Embryonic facial prominence (tissue), 1 donor: ENCODE data around the gene FAM118A.
A peak's percentile ranks its signal among the peaks of the same experiment; 100 is the strongest.
"Not testable (repeated sequence)": the region's sequence is repeated elsewhere in the genome, so short reads cannot be mapped to it uniquely, and the experiment has no call there.

ENCODE experiments used
- DNase-seq: peaks from one replicate; pipeline ENCODE4 v3.0.0-alpha.2; 2016; ENCODE audit errors: extremely low spot score

The FAM118A gene

DNA sequence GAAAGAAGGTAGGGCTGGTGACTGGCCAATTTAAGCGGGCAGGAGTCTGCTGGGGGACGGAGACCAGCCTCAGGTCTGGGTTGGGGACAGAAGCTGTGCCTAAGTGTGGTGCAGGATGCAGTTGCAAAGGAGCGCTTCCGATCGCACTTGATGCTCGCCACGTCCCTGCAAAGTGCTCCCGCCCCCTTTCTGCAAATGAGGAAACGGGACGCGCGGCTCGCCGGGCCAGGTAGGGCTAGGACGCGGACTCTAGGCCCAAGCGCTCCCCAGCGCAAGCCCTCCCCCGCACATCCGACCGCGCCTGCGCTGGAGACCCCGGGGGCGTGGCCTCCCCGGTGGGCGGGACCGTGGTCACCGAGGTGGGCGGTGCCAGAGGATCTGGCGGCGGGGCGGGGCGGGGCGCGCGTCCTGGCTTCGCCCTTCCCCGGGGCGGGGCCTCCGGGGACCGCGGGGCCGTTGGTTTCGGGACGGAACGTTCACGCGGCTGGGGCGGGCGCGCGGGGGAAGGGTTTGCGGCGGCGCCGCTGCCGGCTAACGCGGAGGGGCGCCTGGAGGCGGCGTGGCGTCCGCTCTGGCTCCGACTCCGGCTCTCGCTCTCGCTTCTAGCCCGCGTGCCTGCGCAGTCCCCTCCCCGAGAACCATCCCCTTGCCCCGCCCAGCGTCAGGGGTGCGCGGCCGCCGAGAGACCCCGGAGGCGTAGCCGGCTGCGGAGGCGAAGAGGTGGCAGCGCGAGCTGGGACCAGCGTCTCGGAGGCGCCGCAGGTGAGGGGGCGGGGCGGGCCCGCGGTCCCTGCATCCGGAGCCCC is at the start of gene FAM118A:
Gene FAM118A (plus strand): TSS at position 513 of the 806 bp plus-strand sequence. CDS start 12,446 bp downstream, outside the sequence.
- peak; percentile 81 for DNase-seq

DNA sequence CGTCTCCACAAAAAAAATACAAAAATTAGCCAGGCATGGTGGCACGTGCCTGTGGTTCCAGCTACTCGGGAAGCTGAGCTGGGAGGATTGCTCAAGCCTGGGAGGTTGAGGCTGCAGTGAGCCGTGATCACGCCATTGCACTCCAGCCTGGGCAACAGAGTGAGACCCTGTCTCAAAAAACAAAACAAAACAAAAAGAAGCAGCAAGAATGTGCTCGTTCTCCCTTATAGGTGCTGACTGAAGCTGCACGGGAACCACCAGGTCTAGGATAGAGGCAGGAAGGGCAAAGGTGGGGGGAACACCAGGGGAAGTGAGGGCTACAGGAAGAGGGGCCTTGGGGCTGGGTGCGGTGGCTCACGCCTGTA is 49.4 kb upstream of the FAM118A start:
- not testable (repeated sequence) for DNase-seq

DNA sequence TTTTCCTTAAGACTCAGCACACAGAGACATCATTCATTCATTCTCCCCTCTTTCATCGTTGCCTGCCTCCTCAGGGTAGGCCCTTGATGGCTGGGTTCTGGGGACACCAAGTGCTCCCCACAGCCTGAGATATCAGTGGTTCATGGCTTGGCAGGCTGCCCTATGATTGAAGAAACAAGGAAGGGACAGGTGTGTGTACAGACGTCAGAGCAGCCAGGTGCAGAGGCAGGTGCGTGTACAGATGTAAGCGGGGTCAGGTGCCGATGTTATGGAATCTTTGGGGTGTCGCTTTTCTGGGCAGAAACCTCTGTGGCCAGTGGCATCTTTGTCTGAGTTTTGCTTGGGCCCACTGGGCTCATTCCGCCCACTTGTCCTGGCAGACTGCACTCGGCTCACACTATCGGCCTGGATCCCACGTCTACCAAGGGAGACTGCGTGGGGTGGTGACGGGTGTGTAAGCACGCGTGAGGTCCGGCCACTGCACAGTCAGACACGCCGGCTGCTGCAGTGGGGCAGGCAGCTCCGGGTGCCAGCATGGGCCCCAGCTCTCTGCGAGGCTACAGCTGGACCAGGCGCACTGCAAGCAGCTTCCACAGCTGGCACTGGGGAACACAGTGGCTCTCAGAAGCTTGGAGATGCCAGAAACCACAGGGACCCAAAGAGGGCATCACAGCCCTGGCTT is 48.2 kb upstream of the FAM118A start:
- no peak for DNase-seq

DNA sequence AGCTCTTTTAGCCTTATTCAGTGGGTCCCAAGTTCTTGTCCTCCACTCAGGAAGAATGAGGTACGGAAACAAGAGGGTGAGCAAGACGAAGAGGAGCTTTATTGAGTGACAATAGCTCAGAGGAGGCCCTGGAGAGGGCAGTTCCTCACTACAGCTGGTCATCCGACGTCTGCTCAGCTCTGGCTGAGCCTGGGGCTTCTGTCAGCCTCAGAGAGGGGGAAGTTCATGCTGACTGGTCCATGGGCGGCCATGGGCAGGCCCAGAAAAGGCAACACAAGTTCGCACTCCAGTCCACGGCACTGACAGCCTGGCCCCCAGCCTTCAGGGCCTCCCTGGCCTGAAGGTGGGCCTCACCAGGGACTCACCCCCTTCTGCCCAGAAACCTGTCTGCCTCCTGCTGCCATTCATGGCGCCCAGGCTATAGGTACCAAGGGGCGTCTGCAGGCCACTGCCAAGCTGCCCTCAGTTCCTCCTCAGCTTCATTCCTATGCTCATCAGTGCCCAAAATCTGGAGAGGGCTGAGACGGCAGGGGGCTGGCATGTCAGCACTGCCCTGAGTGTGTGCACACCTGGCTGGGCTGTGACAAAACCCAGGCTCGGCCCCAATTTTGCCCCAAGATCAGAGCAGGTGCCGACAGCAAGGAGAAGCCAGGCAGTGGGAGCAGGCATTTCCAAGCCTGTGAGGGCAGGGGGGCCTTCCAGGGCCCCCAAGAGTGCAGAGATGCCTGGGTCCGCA is 47.4 kb upstream of the FAM118A start:
- no peak for DNase-seq

DNA sequence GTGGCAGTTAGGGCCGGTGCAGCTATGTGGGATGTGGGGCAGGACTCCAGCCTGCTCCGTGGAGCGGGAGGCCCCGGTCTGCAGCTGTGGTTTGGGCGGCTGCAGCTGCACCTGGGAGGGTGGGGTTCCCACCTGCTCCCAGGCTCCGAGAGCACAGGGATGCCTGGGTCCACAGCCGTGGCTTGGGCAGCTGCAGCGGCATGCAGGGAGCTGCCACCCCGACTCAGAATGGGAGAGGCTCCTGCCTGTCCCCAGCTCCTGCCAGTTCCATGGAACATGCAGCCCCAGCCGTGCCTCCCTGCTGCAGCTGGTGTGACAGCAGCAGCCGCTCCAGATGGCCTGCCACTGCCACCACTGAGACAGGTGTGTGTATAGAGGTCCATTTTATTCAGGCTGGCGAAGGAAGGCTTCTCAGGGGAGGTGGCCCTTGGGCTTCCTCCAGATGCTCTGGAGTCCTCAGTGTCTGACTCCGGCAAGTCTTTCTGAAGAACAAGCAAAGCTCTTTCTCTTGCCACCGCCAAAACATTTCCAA is 46.7 kb upstream of the FAM118A start:
- no peak for DNase-seq

DNA sequence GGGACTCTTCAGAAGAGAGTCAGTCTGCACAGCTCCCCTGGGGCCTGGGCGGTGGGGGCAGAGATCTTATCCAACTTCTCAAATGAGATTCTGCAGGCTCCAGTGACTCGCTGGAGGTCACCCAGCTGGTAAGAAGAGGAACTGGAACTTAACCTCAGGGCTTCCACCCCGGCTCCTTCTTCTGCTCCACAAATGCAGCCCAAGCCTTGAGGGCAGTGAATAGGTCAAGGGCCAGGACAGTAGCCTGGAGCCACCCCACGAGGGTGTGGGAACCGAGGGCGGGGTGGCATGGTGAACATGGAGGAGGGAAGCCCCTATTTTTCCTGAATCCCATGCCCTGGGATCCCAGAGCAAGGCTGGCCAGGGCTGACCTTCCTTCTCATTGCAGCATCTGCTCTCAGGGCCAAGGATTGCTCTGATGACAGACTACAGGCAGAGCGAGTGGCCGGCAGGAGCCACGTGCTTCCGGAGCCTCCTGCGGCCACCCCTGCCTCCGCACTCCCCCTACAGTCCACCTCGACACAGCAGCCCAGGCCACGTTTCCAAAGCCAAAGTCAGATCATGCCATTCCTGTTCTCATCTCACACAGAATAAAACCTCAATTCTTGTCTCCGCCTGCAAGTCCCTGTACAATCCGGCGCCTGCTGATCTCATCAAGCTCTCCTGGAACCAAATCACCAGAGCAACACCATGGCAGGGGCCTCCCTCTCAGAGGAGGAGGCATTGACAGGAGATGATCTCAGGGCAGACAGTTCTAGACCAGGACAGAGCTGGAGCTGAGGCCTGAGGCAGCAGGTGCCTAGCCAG is 46.1 kb upstream of the FAM118A start:
- DNase-seq, result no peak

DNA sequence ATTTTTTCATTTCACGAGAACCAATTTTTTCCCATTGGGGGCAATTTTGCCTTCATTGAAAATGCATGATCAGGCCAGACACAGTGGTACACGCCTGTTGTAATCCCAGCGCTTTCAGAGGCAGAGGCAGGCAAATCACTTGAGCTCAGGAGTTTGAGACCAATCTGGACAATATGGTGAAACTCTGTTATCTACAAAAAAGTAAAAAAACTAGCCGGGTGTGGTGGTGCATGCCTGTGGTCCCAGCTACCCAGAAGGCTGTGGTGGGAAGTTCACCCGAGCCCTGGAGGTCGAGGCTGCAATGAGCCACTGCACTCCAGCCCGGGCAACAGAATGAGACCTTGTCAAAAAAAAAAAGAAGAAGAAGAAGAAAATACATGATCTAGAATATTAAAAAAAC is 44.2 kb upstream of the FAM118A start:
- no peak for DNase-seq

DNA sequence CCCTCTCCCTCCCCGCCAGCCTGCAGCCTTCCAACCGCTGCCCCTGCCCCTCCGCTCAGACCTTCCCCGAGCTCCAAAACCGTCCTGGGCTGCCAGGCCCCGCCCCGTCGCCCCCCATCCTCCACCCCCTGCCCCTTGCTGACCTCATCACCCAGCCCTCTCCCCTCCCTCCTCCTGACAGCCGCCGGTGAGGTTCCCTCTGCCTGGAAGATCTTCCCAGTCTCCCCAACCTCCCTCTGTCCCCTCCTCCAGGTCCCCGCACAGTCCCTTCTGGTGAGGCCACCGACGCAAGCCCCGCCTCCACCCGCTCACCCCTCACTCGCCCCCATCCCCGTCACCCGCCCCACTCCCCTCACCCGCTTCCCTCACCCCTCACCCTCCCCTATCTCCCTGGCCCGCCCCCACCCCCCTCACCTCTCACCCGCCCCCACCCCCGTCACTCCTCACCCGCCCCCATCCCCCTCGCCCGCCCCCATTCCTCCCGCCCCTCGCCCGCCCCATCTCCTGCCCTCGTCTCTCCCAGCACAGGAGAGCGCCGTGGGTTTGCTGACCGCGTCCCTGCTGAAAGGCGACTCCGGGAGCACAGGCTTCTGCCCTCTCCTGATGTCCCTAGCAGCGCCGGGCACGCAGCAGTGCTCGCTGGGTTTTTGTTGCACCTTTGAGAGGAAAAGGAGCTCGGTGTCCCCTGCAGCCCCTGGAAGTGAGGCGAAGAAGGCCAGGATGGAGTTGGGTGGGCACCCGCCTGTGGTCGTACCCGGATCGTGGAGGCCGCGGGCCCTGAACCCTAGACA is 41.4 kb upstream of the FAM118A start:
- DNase-seq, result no peak

DNA sequence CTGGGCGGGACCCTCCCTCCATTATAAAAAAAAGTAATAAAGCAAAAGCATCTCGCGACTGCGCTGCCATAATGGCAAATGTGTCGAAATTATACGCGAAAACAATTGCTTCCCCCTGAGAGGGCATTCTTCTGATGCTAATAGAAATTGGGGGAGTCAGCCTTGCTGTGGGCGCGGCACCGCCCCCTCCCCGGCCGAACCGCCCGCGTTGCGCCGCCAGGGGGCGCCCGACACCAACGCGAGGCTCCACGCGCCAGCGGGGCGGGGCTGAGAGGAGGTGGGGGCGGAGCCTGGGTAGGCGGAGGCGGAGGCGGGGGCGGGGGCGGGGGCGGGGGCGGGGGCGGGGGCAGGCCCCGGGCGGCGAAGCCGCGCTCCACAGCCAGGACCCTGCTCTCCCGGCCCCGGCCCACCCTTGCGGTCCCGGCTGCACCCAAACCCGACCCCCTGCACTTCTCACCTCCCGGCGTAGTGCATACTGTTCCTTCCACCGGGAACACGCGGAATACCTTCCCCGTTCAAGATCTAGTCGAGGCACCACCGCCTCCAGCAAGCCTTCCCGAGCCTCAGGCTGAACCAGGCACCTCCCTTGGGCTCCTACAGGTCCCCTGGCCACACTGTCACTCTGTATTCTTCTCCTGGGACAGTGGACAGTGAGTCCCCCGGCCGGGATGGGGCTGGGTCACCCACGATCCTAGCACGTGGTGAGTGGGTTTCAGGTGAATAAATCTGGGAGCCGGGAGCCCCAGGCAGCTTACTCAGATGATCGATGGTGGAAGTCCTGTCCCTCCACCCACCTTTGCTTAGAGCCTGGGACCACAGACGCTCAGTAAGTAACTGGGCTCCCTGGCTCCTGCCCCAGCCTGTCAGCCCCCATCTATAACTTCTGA is 40.5 kb upstream of the FAM118A start:
- peak; percentile 64 for DNase-seq

DNA sequence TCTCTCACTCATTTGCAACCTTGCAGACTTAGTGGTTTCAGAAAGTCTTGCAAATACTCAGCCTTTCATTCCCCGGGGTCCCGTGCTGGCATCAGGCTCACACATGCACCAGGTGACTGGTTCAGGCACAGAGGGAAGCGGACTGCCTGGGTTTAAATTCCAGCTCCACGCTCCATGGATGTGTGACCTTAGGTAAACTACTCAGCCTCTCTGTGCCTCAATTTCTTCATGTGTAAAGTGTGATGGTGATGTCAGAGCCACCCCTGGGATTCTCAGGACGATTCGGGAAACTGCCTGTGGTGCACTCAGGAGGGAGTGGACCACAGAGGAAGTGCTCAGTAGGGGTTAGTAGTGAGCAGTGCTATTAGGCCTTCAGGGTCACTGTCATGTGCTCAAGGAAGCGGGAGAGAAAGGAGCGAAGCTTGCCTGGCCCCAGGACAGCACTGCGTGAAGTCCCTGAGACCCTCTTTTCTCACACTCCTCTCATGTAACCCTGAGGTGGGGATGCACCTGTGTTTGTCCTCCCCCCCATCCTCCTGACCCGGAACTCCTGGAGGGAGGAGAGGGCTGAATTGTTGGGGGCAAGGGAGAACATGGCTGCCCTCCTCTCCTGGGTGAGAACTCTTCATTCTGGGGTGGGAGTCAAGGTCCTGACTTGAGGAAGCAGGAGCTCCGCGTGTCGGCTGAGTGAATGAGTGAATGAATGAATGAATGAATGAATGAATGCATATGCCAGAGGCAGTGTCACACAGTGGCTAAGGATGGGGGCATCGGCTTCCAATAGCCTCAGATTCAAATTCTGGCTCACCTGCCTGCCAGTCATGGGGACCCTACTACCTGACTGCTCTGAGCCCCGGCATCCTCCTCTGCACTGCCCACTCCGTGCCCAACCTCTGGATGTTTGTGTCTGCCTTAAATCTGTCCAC is 39.4 kb upstream of the FAM118A start:
- no peak for DNase-seq

DNA sequence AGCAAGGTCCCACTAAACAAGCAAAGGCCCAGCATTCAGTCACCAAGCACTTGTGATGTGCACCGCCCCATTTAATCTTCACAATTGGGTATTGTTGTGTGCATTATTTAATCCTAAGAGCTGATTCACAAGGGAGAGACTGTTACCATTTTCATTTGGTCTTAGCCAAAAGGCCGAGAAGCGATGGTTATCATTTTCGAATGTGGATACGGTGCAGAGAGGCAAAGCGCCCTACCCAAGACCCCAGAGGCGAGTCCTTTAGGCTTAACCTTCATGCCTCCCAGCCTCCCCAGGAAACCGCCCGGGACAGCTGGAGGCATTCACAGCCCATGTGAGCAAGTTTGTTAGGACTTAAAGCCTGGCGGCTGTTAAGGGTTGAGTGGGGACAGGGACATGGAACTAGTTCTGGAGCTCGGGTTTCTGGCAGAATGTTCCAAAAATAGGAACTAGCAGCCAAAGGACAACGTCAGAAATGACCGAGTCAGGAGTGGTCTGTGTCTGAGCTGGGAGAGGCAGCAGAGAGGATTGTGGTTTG is 38.0 kb upstream of the FAM118A start:
- DNase-seq, result no peak

DNA sequence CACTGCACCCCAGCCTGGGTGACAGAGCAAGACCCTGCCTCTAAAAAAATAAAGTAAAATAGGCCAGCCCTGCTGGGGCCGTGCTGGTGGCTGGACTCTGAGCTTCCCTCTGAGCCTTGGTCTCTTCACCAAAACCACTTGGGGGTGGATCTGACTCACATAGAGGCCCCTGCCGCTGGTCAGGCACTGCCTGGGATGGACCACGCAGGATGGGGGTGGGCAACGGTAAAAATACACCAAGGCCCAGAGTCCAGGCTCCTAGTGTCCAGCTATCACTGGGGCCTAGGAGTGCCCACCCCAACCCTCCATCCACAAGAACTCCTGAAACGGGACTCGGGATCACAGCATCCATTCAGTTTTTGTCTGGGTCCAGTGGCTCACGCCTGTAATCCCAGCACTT is 37.2 kb upstream of the FAM118A start:
- DNase-seq, result no peak

DNA sequence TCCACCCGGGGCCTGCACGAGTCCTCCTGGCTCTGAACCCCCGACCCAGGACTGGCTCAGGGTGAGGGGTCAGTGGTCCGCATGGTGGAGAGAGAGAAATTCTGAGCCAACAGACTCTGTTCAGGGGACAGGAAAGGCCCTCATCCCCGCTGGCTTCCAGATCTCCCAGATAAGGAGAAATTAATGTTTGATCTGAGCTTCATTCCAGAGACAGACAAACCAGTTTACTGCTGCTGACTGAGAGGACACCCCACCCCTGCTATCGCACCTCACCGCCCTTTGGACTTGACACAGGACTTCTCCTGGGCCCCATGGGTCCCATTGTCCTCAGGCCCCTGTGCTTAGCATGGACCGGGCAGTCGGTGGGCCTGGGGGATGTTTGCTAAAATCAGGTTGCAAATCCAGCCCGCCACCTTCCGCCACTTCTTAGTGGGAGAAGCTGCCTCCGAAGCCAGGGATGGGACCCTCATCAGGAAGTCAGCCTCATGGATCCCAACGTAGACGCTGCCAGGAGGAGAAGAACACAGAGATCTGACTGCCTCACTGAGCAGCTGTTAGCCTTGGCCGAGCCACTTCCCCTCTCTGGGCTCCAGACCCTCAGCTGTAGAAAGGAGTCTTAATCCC is 36.2 kb upstream of the FAM118A start:
- no peak for DNase-seq

DNA sequence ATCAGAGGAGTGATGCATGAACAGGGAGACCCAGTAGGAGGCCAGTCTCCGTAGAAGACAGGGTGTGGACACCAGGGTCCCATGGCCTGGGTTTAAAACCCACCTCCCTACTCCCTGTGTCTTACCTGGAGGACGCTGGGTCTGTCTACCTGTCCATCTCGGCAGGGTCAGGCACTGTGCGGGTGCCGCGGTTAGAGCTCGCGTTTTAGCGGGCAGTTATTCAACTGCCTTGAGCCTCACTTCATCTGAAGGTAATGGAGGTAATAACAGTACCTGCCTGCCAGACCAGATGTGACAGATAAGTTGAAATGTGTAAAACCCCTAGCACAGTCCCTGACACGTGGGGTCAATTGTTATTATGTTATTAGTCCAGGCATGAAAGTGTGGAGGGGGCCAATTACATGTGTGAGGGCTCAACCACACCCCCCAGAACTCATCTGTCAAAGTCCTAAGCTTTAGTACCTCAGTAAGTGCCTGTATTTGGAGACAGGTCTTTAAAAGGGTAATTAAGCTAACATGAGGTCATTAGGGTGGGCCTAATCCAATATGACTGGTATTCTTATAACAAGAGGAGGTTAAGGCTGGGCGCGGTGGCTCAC is 33.1 kb upstream of the FAM118A start:
- no peak for DNase-seq

DNA sequence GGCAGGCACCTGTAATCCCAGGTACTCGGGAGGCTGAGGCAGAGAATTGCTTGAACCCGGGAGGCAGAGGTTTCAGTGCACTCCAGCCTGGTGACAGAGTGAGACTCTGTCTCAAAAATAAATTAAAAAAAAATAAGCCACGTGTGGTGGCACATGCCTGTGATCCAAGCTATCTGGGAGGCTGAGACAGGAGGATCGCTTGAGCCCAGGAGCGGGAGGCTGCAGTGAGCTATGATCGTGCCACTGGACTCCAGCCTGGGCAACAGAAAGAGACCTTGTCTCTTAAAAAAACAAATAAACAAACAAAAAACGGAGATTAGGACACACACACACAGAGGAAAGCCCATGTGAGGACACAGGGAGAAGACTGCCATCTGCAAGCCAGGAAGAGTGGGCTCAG is 32.0 kb upstream of the FAM118A start:
- DNase-seq, result not testable (repeated sequence)

DNA sequence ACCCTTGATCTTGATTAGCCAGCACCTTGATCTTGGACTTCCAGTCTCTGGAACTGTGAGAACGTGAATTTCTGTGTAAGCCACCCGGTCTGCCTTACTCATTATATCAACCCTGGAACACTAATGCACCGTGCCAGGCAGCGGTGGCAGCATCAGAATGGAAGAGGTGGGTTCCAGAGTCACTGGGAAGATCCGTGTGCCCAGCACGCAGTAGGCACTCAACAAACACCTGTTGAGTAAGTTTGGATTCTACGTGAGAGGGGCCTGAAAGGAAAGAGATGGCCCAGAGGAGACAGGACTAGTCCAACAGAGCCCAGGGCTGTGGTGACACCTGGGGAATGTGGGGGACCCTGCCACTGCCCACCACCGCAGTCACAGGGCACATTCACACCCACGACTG is 31.6 kb upstream of the FAM118A start:
- DNase-seq, result no peak

DNA sequence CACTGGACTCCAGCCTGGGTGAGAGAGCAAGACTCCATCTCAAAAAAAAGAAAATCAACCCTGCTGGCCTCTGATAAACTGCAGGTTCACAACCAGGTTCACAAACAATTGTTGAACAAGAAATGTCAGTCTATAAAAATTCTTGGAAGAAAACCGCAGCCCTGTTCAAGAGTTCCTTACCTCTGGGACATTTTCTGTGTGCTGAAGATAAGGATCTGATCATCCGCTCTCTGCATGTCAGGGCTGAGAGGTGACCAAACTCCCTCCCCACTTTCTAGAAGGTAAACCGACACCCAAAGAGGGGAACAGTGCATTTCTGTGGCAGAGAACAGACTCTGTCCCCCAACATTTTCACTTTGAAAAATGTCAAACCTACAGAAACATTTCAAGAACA is 29.1 kb upstream of the FAM118A start:
- no peak for DNase-seq
